ENCODE data around the gene SERPINI1.

The SERPINI1 gene, protein sequence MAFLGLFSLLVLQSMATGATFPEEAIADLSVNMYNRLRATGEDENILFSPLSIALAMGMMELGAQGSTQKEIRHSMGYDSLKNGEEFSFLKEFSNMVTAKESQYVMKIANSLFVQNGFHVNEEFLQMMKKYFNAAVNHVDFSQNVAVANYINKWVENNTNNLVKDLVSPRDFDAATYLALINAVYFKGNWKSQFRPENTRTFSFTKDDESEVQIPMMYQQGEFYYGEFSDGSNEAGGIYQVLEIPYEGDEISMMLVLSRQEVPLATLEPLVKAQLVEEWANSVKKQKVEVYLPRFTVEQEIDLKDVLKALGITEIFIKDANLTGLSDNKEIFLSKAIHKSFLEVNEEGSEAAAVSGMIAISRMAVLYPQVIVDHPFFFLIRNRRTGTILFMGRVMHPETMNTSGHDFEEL

GRCh38 chr3:167735233-167736138 lies at the start of gene SERPINI1:
Gene SERPINI1, plus strand, starts transcription at chr3:167735721. Its CDS starts 53,408 bp downstream, at chr3:167789129.
- Histone ChIP-seq H3K4me3 (ENCODE audit: low read length in 2 of 2) (peak within 1 kb of the TSS; percentile 98 to 100), H3K4me1 (ENCODE audit: control insufficient read depth in 2 of 2, insufficient read depth in 2 of 2, low read length in 2 of 2) (peaks cover 16 to 24% of the 10 kb centered on the region in 2 donors), H3K27me3 (ENCODE audit: control insufficient read depth in 2 of 2, insufficient read depth in 2 of 2, low read length in 2 of 2) (no peaks in the 10 kb centered on the region), H3K36me3 (ENCODE audit: control insufficient read depth in 2 of 2, insufficient read depth in 2 of 2, low read length in 2 of 2) (no peaks in the 10 kb centered on the region), H3K9ac (ENCODE audit: low read depth in 1 of 2, low read length in 2 of 2) (peak within 1 kb of the TSS; percentile 85 to 96), H3K27ac (ENCODE audit: low read depth in 2 of 2, low read length in 2 of 2) (peak within 1 kb of the TSS; percentile 91 to 93), H3K9me3 (ENCODE audit: control insufficient read depth in 2 of 2, low read length in 2 of 2) (no peaks in the 10 kb centered on the region)

- Histone ChIP-seq H3K9ac (ENCODE audit: low read depth in 1 of 2, low read length in 2 of 2) (no peak overlapping the region), H3K4me1 (ENCODE audit: control insufficient read depth in 2 of 2, insufficient read depth in 2 of 2, low read length in 2 of 2) (no peaks in the 10 kb centered on the region), H3K9me3 (ENCODE audit: control insufficient read depth in 2 of 2, low read length in 2 of 2) (no peaks in the 10 kb centered on the region), H3K36me3 (ENCODE audit: control insufficient read depth in 2 of 2, insufficient read depth in 2 of 2, low read length in 2 of 2) (peaks cover 28 to 31% of the 10 kb centered on the region in 2 donors), H3K27ac (ENCODE audit: low read depth in 2 of 2, low read length in 2 of 2) (no peak overlapping the region), H3K27me3 (ENCODE audit: control insufficient read depth in 2 of 2, insufficient read depth in 2 of 2, low read length in 2 of 2) (no peaks in the 10 kb centered on the region), H3K4me3 (ENCODE audit: low read length in 2 of 2) (no peak overlapping the region)
Measured at GRCh38 chr3:167691366-167691765, 44.2 kb upstream of the SERPINI1 start.

GRCh38 chr3:167694121-167694520 lies 41.4 kb upstream of the SERPINI1 start:
- Histone ChIP-seq H3K9ac (ENCODE audit: low read depth in 1 of 2, low read length in 2 of 2) (no peak overlapping the region), H3K27ac (ENCODE audit: low read depth in 2 of 2, low read length in 2 of 2) (no peak overlapping the region), H3K36me3 (ENCODE audit: control insufficient read depth in 2 of 2, insufficient read depth in 2 of 2, low read length in 2 of 2) (peaks cover 17 to 36% of the 10 kb centered on the region in 2 donors), H3K4me1 (ENCODE audit: control insufficient read depth in 2 of 2, insufficient read depth in 2 of 2, low read length in 2 of 2) (no peaks in the 10 kb centered on the region), H3K27me3 (ENCODE audit: control insufficient read depth in 2 of 2, insufficient read depth in 2 of 2, low read length in 2 of 2) (no peaks in the 10 kb centered on the region), H3K4me3 (ENCODE audit: low read length in 2 of 2) (no peak overlapping the region), H3K9me3 (ENCODE audit: control insufficient read depth in 2 of 2, low read length in 2 of 2) (no peaks in the 10 kb centered on the region)

- Histone ChIP-seq H3K4me1 (ENCODE audit: control insufficient read depth in 2 of 2, insufficient read depth in 2 of 2, low read length in 2 of 2) (no peaks in the 10 kb centered on the region), H3K27me3 (ENCODE audit: control insufficient read depth in 2 of 2, insufficient read depth in 2 of 2, low read length in 2 of 2) (no peaks in the 10 kb centered on the region), H3K4me3 (ENCODE audit: low read length in 2 of 2) (no peak overlapping the region), H3K9ac (ENCODE audit: low read depth in 1 of 2, low read length in 2 of 2) (no peak overlapping the region), H3K36me3 (ENCODE audit: control insufficient read depth in 2 of 2, insufficient read depth in 2 of 2, low read length in 2 of 2) (peaks cover 7 to 26% of the 10 kb centered on the region in 2 donors), H3K9me3 (ENCODE audit: control insufficient read depth in 2 of 2, low read length in 2 of 2) (no peaks in the 10 kb centered on the region), H3K27ac (ENCODE audit: low read depth in 2 of 2, low read length in 2 of 2) (no peak overlapping the region)
Measured at GRCh38 chr3:167700046-167700445, 35.5 kb upstream of the SERPINI1 start.

- H3K4me3 ChIP-seq (ENCODE audit: low read length in 2 of 2): no peak overlapping the region
Measured at GRCh38 chr3:167700926-167701325, 34.6 kb upstream of the SERPINI1 start.

DNA sequence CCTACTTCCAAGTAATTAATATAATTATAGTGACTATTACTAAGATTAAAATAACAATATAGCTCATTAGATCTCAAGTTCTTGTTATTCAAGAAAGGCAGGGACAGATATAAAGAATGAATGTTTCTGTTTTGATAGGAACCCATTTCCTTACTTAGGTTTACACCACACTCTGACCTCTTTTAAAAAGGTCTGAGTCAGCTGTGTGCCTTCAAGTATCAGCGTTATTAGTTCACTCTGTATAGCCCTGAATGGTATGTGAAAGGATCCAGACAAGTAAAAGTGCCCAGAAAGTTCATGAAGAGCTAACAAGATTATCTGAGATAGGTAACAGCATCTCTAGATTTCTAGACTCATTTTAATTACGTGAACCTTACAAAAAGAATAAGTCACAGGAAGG lies 29.7 kb upstream of the SERPINI1 start:
- H3K27me3 ChIP-seq (ENCODE audit: control insufficient read depth in 2 of 2, insufficient read depth in 2 of 2, low read length in 2 of 2): no peaks in the 10 kb centered on the region
- H3K9ac ChIP-seq (ENCODE audit: low read depth in 1 of 2, low read length in 2 of 2): no peak overlapping the region
- H3K4me3 ChIP-seq (ENCODE audit: low read length in 2 of 2): no peak overlapping the region
- H3K27ac ChIP-seq (ENCODE audit: low read depth in 2 of 2, low read length in 2 of 2): no peak overlapping the region
- H3K9me3 ChIP-seq (ENCODE audit: control insufficient read depth in 2 of 2, low read length in 2 of 2): no peaks in the 10 kb centered on the region
- H3K4me1 ChIP-seq (ENCODE audit: control insufficient read depth in 2 of 2, insufficient read depth in 2 of 2, low read length in 2 of 2): no peaks in the 10 kb centered on the region
- H3K36me3 ChIP-seq (ENCODE audit: control insufficient read depth in 2 of 2, insufficient read depth in 2 of 2, low read length in 2 of 2): peaks cover 23 to 31% of the 10 kb centered on the region in 2 donors

More at GRCh38 chr3:167700926-167701325, 34.6 kb upstream of the SERPINI1 start:
- Histone ChIP-seq H3K9ac (ENCODE audit: low read depth in 1 of 2, low read length in 2 of 2) (no peak overlapping the region), H3K27me3 (ENCODE audit: control insufficient read depth in 2 of 2, insufficient read depth in 2 of 2, low read length in 2 of 2) (no peaks in the 10 kb centered on the region), H3K4me1 (ENCODE audit: control insufficient read depth in 2 of 2, insufficient read depth in 2 of 2, low read length in 2 of 2) (no peaks in the 10 kb centered on the region), H3K36me3 (ENCODE audit: control insufficient read depth in 2 of 2, insufficient read depth in 2 of 2, low read length in 2 of 2) (peaks cover 2 to 25% of the 10 kb centered on the region in 2 donors), H3K27ac (ENCODE audit: low read depth in 2 of 2, low read length in 2 of 2) (no peak overlapping the region), H3K9me3 (ENCODE audit: control insufficient read depth in 2 of 2, low read length in 2 of 2) (no peaks in the 10 kb centered on the region)

DNA sequence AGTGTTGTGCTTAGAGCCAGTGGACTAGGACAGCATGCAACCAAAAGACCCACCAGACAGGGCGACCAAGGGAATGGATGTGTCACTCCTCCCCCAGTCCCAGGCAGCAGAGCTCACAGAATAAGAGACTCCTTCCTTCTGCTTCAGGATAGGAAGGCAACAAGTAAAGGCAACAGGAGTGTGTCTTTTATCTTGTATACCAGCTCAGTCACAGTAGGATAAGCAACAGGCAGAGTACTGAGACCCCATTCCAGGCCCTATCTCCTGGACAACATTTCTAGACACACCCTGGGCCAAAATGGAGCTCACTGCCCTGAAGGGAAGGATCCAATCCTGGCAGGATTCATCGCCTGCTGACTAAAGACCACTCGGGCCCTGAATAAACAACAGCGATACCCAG lies 25.8 kb upstream of the SERPINI1 start:
- H3K27ac ChIP-seq (ENCODE audit: low read depth in 2 of 2, low read length in 2 of 2): no peak overlapping the region
- no peaks in the 10 kb centered on the region for H3K9me3 ChIP-seq (ENCODE audit: control insufficient read depth in 2 of 2, low read length in 2 of 2)
- H3K4me3 ChIP-seq (ENCODE audit: low read length in 2 of 2): no peak overlapping the region
- no peaks in the 10 kb centered on the region for H3K4me1 ChIP-seq (ENCODE audit: control insufficient read depth in 2 of 2, insufficient read depth in 2 of 2, low read length in 2 of 2)
- H3K36me3 ChIP-seq (ENCODE audit: control insufficient read depth in 2 of 2, insufficient read depth in 2 of 2, low read length in 2 of 2): peaks cover 21% of the 10 kb centered on the region in 2 donors
- H3K27me3 ChIP-seq (ENCODE audit: control insufficient read depth in 2 of 2, insufficient read depth in 2 of 2, low read length in 2 of 2): no peaks in the 10 kb centered on the region
- no peak overlapping the region for H3K9ac ChIP-seq (ENCODE audit: low read depth in 1 of 2, low read length in 2 of 2)

- Histone ChIP-seq H3K27ac (ENCODE audit: low read depth in 2 of 2, low read length in 2 of 2) (no peak overlapping the region), H3K36me3 (ENCODE audit: control insufficient read depth in 2 of 2, insufficient read depth in 2 of 2, low read length in 2 of 2) (peaks cover 21% of the 10 kb centered on the region in 2 donors)
Measured at GRCh38 chr3:167710552-167710951, 25.0 kb upstream of the SERPINI1 start.

DNA sequence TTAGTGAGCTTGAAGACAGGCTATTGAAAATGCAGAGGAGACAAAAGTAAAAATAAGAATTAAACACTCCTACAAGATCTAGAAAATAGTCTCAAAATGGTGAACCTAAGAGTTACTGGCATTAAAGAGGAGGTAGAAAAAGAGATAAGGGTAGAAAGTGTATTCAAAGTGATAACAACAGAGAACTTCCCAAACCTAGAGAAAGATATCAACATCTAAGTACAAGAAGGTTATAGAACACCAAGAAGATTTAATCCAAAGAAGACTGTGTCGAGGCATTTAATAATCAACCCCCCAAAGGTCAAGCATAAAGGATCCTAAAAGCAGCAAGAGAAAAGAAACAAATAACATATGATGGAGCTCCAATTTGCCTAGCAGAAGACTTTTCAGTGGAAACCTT lies 24.1 kb upstream of the SERPINI1 start:
- H3K36me3 ChIP-seq (ENCODE audit: control insufficient read depth in 2 of 2, insufficient read depth in 2 of 2, low read length in 2 of 2): peaks cover 17 to 19% of the 10 kb centered on the region in 2 donors
- no peaks in the 10 kb centered on the region for H3K27me3 ChIP-seq (ENCODE audit: control insufficient read depth in 2 of 2, insufficient read depth in 2 of 2, low read length in 2 of 2)
- no peak overlapping the region for H3K4me3 ChIP-seq (ENCODE audit: low read length in 2 of 2)
- no peak overlapping the region for H3K9ac ChIP-seq (ENCODE audit: low read depth in 1 of 2, low read length in 2 of 2)
- H3K4me1 ChIP-seq (ENCODE audit: control insufficient read depth in 2 of 2, insufficient read depth in 2 of 2, low read length in 2 of 2): no peaks in the 10 kb centered on the region
- no peak overlapping the region for H3K27ac ChIP-seq (ENCODE audit: low read depth in 2 of 2, low read length in 2 of 2)
- no peaks in the 10 kb centered on the region for H3K9me3 ChIP-seq (ENCODE audit: control insufficient read depth in 2 of 2, low read length in 2 of 2)

More at GRCh38 chr3:167710552-167710951, 25.0 kb upstream of the SERPINI1 start:
- H3K4me3 ChIP-seq (ENCODE audit: low read length in 2 of 2): no peak overlapping the region
- H3K4me1 ChIP-seq (ENCODE audit: control insufficient read depth in 2 of 2, insufficient read depth in 2 of 2, low read length in 2 of 2): no peaks in the 10 kb centered on the region
- no peaks in the 10 kb centered on the region for H3K9me3 ChIP-seq (ENCODE audit: control insufficient read depth in 2 of 2, low read length in 2 of 2)
- no peaks in the 10 kb centered on the region for H3K27me3 ChIP-seq (ENCODE audit: control insufficient read depth in 2 of 2, insufficient read depth in 2 of 2, low read length in 2 of 2)
- H3K9ac ChIP-seq (ENCODE audit: low read depth in 1 of 2, low read length in 2 of 2): no peak overlapping the region

DNA sequence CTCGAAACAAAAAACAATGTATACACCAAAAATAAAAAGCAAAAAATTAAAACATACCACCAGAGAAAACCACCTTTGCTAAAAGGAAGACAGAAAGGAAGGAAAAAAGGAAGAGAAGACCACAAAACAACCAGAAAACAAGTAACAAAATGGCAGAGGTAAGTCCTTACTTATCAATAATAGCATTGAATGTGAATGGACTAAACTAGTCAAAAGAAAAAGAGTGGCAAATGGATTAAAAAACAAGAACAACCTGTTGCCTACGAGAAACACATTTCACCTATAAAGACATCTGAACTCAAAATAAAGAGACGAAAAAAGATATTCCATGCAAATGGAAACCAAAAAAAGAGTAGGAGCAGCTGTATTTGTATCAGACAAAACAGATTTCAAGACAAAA lies 23.1 kb upstream of the SERPINI1 start:
- H3K9me3 ChIP-seq (ENCODE audit: control insufficient read depth in 2 of 2, low read length in 2 of 2): no peaks in the 10 kb centered on the region
- H3K4me1 ChIP-seq (ENCODE audit: control insufficient read depth in 2 of 2, insufficient read depth in 2 of 2, low read length in 2 of 2): no peaks in the 10 kb centered on the region
- H3K4me3 ChIP-seq (ENCODE audit: low read length in 2 of 2): no peak overlapping the region
- no peak overlapping the region for H3K9ac ChIP-seq (ENCODE audit: low read depth in 1 of 2, low read length in 2 of 2)
- no peaks in the 10 kb centered on the region for H3K27me3 ChIP-seq (ENCODE audit: control insufficient read depth in 2 of 2, insufficient read depth in 2 of 2, low read length in 2 of 2)
- H3K27ac ChIP-seq (ENCODE audit: low read depth in 2 of 2, low read length in 2 of 2): no peak overlapping the region
- H3K36me3 ChIP-seq (ENCODE audit: control insufficient read depth in 2 of 2, insufficient read depth in 2 of 2, low read length in 2 of 2): peaks cover 12 to 14% of the 10 kb centered on the region in 2 donors
